Body of pancreas (tissue), 4 donors: Measurements from ENCODE around the gene FHAD1. TPM values are rescaled to one million over a fixed set of nuclear protein-coding genes. Genes with fewer than 3 reads are reported as not detected.

Experiments used
- ATAC-seq: fragments of 150-250 bp; one replicate; pipeline ENCODE4 v1.9.1; 2016
- DNase-seq, 4 donors: peaks; one replicate each; pipeline ENCODE4 v3.0.0-alpha.2; 2019
- H3K27ac ChIP-seq, 4 donors: fragments of 200-600 bp; sonication (generic); 1 replicate in 3 of 4; 2 replicates in 1 of 4; pipeline versions ENCODE4 v1.5.1 to v1.6.1; 2016 to 2019; ENCODE audit warnings: mild to moderate bottlenecking in 1 of 4, mixed read lengths in 1 of 4, moderate library complexity in 1 of 4
- H3K27me3 ChIP-seq, 2 donors: fragments of 200-600 bp; sonication (generic); one replicate each; pipeline ENCODE4 v1.6.0; 2016; ENCODE audit warnings: mild to moderate bottlenecking in 1 of 2
- H3K36me3 ChIP-seq, 2 donors: fragments of 200-600 bp; sonication (generic); replicated peaks in 1 of 2; 2 replicates each; pipeline ENCODE4 v1.5.1; 2016; ENCODE audit warnings: low read depth in 2 of 2; ENCODE audit not compliant: insufficient read depth in 1 of 2
- H3K4me1 ChIP-seq: fragments of 200-600 bp; sonication (generic); one replicate; pipeline ENCODE4 v1.6.0; 2016
- H3K4me3 ChIP-seq, 2 donors: fragments of 200-600 bp; sonication (generic); 1 replicate in 1 of 2; 2 replicates in 1 of 2; pipeline ENCODE4 v1.5.1; 2016 to 2019
- H3K9me3 ChIP-seq, 3 donors: fragments of 200-600 bp; sonication (generic); 1 replicate in 2 of 3; 2 replicates in 1 of 3; pipeline ENCODE4 v1.5.1; 2016
- CTCF ChIP-seq, 7 experiments: fragments of 450-650 bp in 4 of 7; fragments of 200-600 bp in 3 of 7; sonication (generic) in 3 of 7; IDR thresholded peaks; one replicate each; pipeline ENCODE4 v1.5.1; 2016 to 2019; ENCODE audit warnings: antibody characterized with exemption in 7 of 7
- POLR2A ChIP-seq, 3 donors: fragments of 450-650 bp; IDR thresholded peaks; one replicate each; pipeline ENCODE4 v1.6.1; 2016; ENCODE audit warnings: antibody characterized with exemption in 3 of 3, mild to moderate bottlenecking in 2 of 3
- WGBS, 2 donors: methylation state at CpG; one replicate each; pipeline ENCODE4 v1.1.5; 2017; 5-methylcytosine and 5-hydroxymethylcytosine counted together
- intact Hi-C: fragments of 100-400 bp; cut with DNase I; formaldehyde crosslinking; loops from one replicate; pipeline ENCODE4 v1.15.1; 2023
- total RNA-seq, 2 donors: library from RNA; depleted of rRNA; stranded (reverse); fragments of >200 nt; gene quantifications; one replicate each; pipeline ENCODE4 v1.1.0, GENCODE V29; 2016

Gene FHAD1
- total RNA-seq, 2 donors from 2014 or later = 2.9 to 4.9 TPM

DNA sequence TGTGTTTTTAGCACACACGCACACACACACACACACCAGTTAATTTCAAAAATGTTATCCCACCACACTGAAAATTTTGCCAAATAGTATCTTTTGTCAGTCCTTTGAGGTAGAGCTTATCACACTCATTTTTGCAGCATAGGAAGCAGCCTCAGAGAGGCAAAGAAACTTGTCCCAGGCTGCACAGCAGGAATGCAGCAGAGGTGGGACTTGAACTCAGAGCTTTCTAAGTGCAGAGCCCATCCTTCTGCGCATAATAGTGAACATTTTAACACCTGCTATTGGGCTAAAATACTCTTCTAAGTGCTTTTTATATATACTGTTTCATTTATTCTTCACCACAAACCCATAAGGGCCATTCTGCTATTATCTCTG lies 15.0 kb downstream of the FHAD1 start:
- peaks cover 23% of the 10 kb centered on the region for H3K4me1 ChIP-seq
- no peak overlapping the region for H3K4me3 ChIP-seq
- H3K27me3 ChIP-seq = no peaks in the 10 kb centered on the region
- no peaks in the 10 kb centered on the region for H3K36me3 ChIP-seq
- ATAC-seq (no peak), DNase-seq (no peak)
- intact Hi-C loops = loop anchor here (10.0 kb wide), 1 partner anchor 47 kb away; no protein-coding TSS in a partner anchor
- H3K27ac ChIP-seq = peak overlapping the region in 2 of 4 donors; percentile 31 to 64
- no peak for TF ChIP-seq CTCF (IDR thresholded peaks at IDR 0.05)
- TF ChIP-seq POLR2A (IDR thresholded peaks at IDR 0.05) = no peak
- H3K9me3 ChIP-seq = no peaks in the 10 kb centered on the region
- WGBS, 2 donors = 83 to 90% methylated on average over 2 of the region's 2 CpGs

GRCh38 chr1:15262706-15263105 lies 15.7 kb downstream of the FHAD1 start:
- no peak for DNase-seq
- Histone ChIP-seq H3K4me1 (peaks cover 23% of the 10 kb centered on the region), H3K27ac (peak overlapping the region in 1 of 4 donors; percentile 64), H3K27me3 (no peaks in the 10 kb centered on the region), H3K9me3 (no peaks in the 10 kb centered on the region), H3K36me3 (no peaks in the 10 kb centered on the region), H3K4me3 (no peak overlapping the region)
- ATAC-seq = no peak
- no peak for TF ChIP-seq POLR2A (IDR thresholded peaks at IDR 0.05)
- TF ChIP-seq CTCF (IDR thresholded peaks at IDR 0.05) = no peak
- WGBS, 2 donors = 78 to 87% methylated on average over 5 of the region's 5 CpGs
- intact Hi-C loops = loop anchor here (10.0 kb wide), 1 partner anchor 48 kb away; no protein-coding TSS in a partner anchor

DNA sequence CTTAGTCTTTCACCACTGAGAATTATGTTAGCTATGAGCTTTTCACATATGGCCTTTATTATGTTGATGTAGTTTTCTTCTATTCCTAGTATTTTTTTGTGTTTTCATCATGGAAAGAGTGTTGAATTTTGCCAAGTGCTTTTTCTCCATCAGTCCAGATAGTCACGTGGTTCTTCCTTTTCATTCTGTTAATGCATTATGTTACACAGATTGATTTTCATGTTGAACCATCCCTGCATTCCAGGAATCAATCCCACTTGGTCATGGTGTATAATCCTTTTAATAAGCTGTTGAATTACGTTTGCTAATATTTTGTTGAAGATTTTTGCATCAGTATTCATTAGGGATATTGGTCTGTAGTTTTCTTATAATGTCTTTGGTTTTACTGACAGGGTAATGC lies 17.7 kb downstream of the FHAD1 start:
- ATAC-seq = no peak
- Histone ChIP-seq H3K9me3 (no peaks in the 10 kb centered on the region), H3K4me1 (peaks cover 20% of the 10 kb centered on the region), H3K27me3 (no peaks in the 10 kb centered on the region), H3K27ac (no peak overlapping the region), H3K36me3 (no peaks in the 10 kb centered on the region), H3K4me3 (no peak overlapping the region)
- intact Hi-C loops = loop anchor here (10.0 kb wide), 1 partner anchor 50 kb away; no protein-coding TSS in a partner anchor
- TF ChIP-seq CTCF (IDR thresholded peaks at IDR 0.05) (no peak), POLR2A (IDR thresholded peaks at IDR 0.05) (no peak)
- no peak for DNase-seq
- WGBS, 2 donors = 87 to 91% methylated on average over 2 of the region's 2 CpGs

DNA sequence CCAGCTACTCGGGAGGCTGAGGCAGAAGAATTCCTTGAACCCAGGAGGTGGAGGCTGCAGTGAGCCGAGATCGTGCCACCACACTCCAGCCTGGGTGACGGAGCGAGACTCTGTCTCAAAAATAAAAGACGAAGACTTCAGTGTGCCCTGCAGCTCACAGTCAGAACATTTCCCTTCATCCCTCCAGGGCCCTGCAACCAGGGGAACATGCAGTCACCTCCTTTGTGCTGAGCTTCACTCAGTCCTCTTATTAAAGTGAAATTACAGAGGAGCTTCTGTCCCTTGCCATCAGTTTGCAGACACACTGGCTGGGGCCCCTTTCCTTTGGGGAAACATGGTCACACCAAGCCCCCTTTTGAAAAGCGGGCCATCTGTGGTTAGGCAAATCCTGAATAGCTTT lies 24.2 kb downstream of the FHAD1 start:
- peaks cover 9% of the 10 kb centered on the region for H3K4me1 ChIP-seq
- intact Hi-C loops = loop anchor here (5.0 kb wide), 1 partner anchor 144 kb away; no protein-coding TSS in a partner anchor
- TF ChIP-seq POLR2A (IDR thresholded peaks at IDR 0.05) (no peak), CTCF (IDR thresholded peaks at IDR 0.05) (no peak)
- H3K4me3 ChIP-seq = no peak overlapping the region
- no peaks in the 10 kb centered on the region for H3K27me3 ChIP-seq
- no peaks in the 10 kb centered on the region for H3K36me3 ChIP-seq
- no peak for ATAC-seq
- H3K9me3 ChIP-seq = no peaks in the 10 kb centered on the region
- WGBS, 2 donors = 82 to 91% methylated on average over 7 of the region's 7 CpGs
- H3K27ac ChIP-seq = no peak overlapping the region
- no peak for DNase-seq
